ENCODE measurements around the gene SHISA5. TPM values are rescaled to one million over a fixed set of nuclear protein-coding genes. Genes with fewer than 3 reads are reported as not detected.

Gene SHISA5
- total and polyA plus RNA-seq, 2 of the 8 experiments (the other 6 are each of a cell fraction or from before 2014, with no cell fraction given), result 196 to 315 TPM

- Histone ChIP-seq H2AFZ (ENCODE audit: low read length) (peak overlapping the region; percentile 28; the same call in 1 of the 2 replicates), H2AK5ac (ENCODE audit: low read depth, low read length) (peak overlapping the region; percentile 98), H2BK15ac (ENCODE audit: low read length) (0 out of 2 replicates have a peak overlapping the region, but pooled peaks have one; percentile 61), H3K79me2 (ENCODE audit: control insufficient read depth in 1 of 2, insufficient read depth in 2 of 2, low read length in 2 of 2) (peaks cover 0 to 20% of the 10 kb centered on the region in 2 experiments; a peak in 2 of 4 replicates), H3K56ac (replicated peaks; ENCODE audit: insufficient read length, low read depth, low read length) (peak overlapping the region; percentile 84), H4K8ac (ENCODE audit: extremely low read depth, insufficient read depth, low read length) (peak overlapping the region; percentile 91), H4K91ac (replicated peaks; ENCODE audit: insufficient read length, low read length) (peak overlapping the region; percentile 99), H3K36me3 (ENCODE audit: control insufficient read depth in 2 of 4, insufficient read depth in 4 of 4, low read length in 3 of 4) (peaks cover 0 to 20% (median 6%) of the 10 kb centered on the region in 4 experiments; a peak in 4 of 8 replicates), H3K4me3 (ENCODE audit: extremely low read depth in 1 of 4, insufficient read depth in 2 of 4, low read depth in 3 of 4, low read length in 4 of 4) (peak overlapping the region; percentile 54 to 79 (median 69)), H3K4me1 (replicated peaks in 1 of 4; ENCODE audit: control insufficient read depth in 3 of 4, insufficient read depth in 4 of 4, low read length in 3 of 4) (peaks cover 0 to 28% (median 19%) of the 10 kb centered on the region in 4 experiments; a peak in 6 of 7 replicates), H4K5ac (ENCODE audit: insufficient read length, low read depth, low read length) (peak overlapping the region; percentile 85), H2BK12ac (ENCODE audit: low read depth, low read length) (peak overlapping the region; percentile 100), H3K9ac (replicated peaks in 1 of 4; ENCODE audit: extremely low read depth in 1 of 4, low read depth in 3 of 4, low read length in 3 of 4) (peak overlapping the region in 3 of 4 experiments; percentile 81 to 87 (median 82); a peak in 6 of 7 replicates), H4K20me1 (replicated peaks in 1 of 2; ENCODE audit: control insufficient read depth in 1 of 2, insufficient read depth in 2 of 2, low read length in 2 of 2) (peaks cover 0 to 4% of the 10 kb centered on the region in 2 experiments), H3K18ac (ENCODE audit: extremely low read depth, low read length) (peak overlapping the region; percentile 96), H3K27ac (ENCODE audit: low read depth, low read length) (peak overlapping the region; percentile 97), H3K27me3 (replicated peaks in 1 of 4; ENCODE audit: control insufficient read depth in 3 of 4, extremely low read depth in 1 of 4, insufficient read depth in 3 of 4, low read length in 3 of 4) (no peaks in the 10 kb centered on the region), H3K4me2 (ENCODE audit: insufficient read depth in 1 of 2, low read depth in 2 of 2, low read length in 2 of 2) (peak overlapping the region; percentile 91 to 97), H3K23ac (ENCODE audit: insufficient read length) (no peak overlapping the region), H2BK5ac (ENCODE audit: low read depth, low read length) (peak overlapping the region; percentile 100), H3K9me3 (ENCODE audit: insufficient read depth in 2 of 2, low read depth in 1 of 2, low read length in 1 of 2) (no peaks in the 10 kb centered on the region), H2BK120ac (replicated peaks; ENCODE audit: low read depth, low read length) (peak overlapping the region; percentile 96), H3K23me2 (ENCODE audit: low read depth, low read length) (peaks cover 6% of the 10 kb centered on the region), H3K14ac (ENCODE audit: insufficient read length) (no peak overlapping the region), H3K79me1 (ENCODE audit: low read depth, low read length) (peaks cover 10% of the 10 kb centered on the region), H3K4ac (replicated peaks; ENCODE audit: insufficient read length, low read depth, low read length) (peak overlapping the region; percentile 99), H2BK20ac (ENCODE audit: low read length) (peak overlapping the region; percentile 99; the same call in 1 of the 2 replicates)
- 9% methylated on average over 16 of the region's 17 CpGs; no CpG with 5 or more reads in 1 of the 2 experiments for WGBS, 2 experiments (ENCODE audit: extremely low coverage in 1 of 2, insufficient coverage in 1 of 2, insufficient read length in 1 of 2, insufficient replicate concordance in 2 of 2, low coverage in 1 of 2, low lambda C conversion rate in 2 of 2, missing lambda C conversion rate in 1 of 2)
- POLR2A ChIA-PET (ENCODE audit: partially characterized antibody), result interaction anchor here (0.8 to 7.6 kb wide), 21 partner anchors 10 to 233 kb away, joined by 3 to 83 read pairs (median 8); partner anchors contain the start of genes ATRIP, CCDC51, PFKFB4 and PLXNB1
- CTCF ChIA-PET (ENCODE audit: partially characterized antibody), result interaction anchor here (0.7 to 21.5 kb wide), 28 partner anchors 9 to 233 kb away, joined by 3 to 251 read pairs (median 4); partner anchors contain the start of genes ATRIP and SHISA5
- FAIRE-seq (peak; percentile 87), DNase-seq (ENCODE audit: low read depth in 1 of 2, low spot score in 2 of 2) (peak; percentile 89 to 94)
- TF ChIP-seq SAP30 (IDR thresholded peaks at IDR 0.05; ENCODE audit: insufficient read depth, insufficient replicate concordance, low read length), result peak; percentile 51
- peak; percentile 62 for TF ChIP-seq TAF1 (IDR thresholded peaks at IDR 0.05; ENCODE audit: low read depth, low read length)
- 0 out of 4 replicates have a peak, but pooled peaks of 1 of the 2 experiments have one; percentile 49 for TF ChIP-seq SIN3A (conservative IDR thresholded peaks at IDR 0.05 in 1 of 2, IDR thresholded peaks at IDR 0.05 in 1 of 2; ENCODE audit: low read depth in 1 of 2, low read length in 2 of 2)
- TF ChIP-seq JUND (IDR thresholded peaks at IDR 0.05; ENCODE audit: low read length), result peak; percentile 83
- TF ChIP-seq CTCF (IDR thresholded peaks at IDR 0.05; ENCODE audit: control extremely low read depth in 1 of 3, insufficient read depth in 1 of 3, low read depth in 1 of 3, low read length in 3 of 3), result peak in 2 of 3 experiments; percentile 56 to 65; a peak in 3 of 4 replicates
- TF ChIP-seq PHF8 (conservative IDR thresholded peaks at IDR 0.05; ENCODE audit: low read depth, low read length), result peak; percentile 50
- TF ChIP-seq POLR2A (IDR thresholded peaks at IDR 0.05; ENCODE audit: control extremely low read depth in 1 of 2, low read depth in 2 of 2, low read length in 2 of 2), result peak in 1 of 2 experiments; percentile 87; a peak in 1 of 3 replicates
- peak; percentile 43; the same call in 1 of the 2 replicates for TF ChIP-seq BACH1 (IDR thresholded peaks at IDR 0.05; ENCODE audit: low read length)
Measured at GRCh38 chr3:48472923-48473616, 30.9 kb downstream of the SHISA5 start.

Data from H1 (cell line).